CD4-positive, alpha-beta T cell treated with Interleukin-17A for 4 hours (primary cell): ENCODE data around the gene ZNF846.
"Not testable (repeated sequence)": the region's sequence is repeated elsewhere in the genome, so short reads cannot be mapped to it uniquely, and the experiment has no call there.

ENCODE experiments used
- DNase-seq: peaks from one replicate; pipeline ENCODE4 v3.0.0-alpha.2; 2020; ENCODE audit warnings: mixed read lengths

Gene ZNF846

DNA sequence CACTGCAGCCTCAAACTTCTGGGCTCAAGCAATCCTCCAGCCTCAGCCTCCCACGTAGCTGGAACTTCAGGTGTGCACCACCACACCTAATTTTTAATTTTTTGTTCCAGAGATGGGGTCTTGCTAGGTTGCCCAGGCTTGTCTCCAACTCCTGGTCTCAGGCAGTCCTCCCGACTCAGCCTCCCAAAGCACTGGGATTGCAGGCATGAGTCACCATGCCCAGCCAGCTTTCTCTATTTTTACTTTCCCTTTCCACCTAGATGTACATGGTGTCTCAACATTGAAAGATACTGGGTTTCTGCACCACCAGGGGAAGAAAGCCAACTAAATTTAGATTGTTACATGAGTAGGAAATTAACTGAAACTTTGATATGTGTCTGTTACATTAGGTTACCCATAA lies 13.8 kb upstream of the ZNF846 start:
- no peak for DNase-seq

DNA sequence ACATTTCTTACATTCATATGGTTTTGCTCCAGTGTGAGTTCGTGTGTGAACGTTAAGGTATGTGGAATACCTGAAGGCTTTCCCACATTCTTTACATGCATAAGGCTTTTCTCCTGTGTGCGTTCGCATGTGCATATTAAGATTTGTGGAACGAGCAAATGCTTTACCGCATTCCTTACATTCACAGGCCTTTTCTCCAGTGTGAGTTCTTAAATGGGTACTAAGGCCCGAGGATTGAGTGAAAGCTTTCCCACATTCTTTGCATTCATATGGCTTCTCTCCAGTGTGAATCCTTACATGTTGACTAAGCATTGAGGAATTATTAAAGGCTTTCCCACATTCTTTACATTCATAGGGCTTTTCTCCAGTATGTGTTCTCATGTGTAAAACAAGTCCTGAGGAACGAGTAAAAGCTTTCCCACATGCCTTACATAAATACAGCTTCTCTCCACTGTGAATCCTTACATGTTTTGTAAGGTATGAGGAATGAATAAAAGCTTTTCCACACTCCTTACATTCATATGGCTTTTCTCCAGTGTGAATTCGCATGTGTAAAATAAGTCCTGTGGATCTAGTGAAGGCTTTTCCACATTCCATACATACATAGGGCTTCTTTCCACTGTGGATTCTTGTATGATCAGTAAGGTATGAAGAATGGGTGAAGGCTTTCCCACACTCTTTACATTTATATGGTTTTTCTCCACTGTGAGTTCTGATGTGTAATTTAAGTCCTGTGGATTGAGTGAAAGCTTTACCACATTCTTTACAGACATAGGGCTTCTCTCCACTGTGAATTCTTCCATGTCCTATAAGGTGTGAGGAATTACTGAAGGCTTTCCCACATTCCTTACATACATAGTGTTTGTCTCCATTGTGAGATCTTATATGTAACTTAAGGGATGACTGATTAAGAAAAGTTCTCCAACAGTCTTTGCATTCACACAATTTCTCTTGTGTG lies 10.7 kb downstream of the ZNF846 start:
- no peak for DNase-seq

DNA sequence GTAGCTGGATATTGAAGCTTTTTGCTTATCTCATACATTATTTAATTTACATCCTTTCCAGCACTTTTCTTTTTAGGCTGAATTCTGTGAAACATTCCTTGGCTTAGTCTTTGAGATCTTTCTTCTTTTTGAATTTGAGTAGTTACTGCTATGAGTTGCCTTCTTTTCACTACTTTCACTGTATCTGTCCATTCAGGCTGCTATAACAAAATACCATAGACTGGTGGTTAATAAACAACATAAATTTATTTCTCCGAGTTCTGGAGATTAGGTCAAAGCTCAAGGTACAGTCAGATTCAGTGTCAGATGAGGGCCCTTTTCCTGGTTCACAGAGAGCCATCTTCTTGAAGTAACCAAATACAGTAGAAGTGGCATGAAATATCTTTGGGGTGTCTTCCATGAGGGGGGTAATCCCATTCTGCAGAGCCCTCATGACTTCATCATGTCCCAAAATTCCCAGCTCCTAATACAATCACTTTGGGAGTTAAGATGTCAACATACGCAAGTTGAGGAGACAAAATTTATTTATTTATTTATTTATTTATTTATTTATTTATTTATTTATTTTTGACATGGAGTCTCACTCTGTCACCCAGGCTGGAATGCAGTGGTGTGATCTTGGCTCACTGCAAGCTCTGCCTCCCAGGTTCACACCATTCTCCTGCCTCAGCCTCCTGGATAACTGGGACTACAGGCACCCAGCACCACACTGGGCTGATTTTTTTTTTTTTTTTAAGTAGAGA lies 15.7 kb downstream of the ZNF846 start:
- DNase-seq: no peak

DNA sequence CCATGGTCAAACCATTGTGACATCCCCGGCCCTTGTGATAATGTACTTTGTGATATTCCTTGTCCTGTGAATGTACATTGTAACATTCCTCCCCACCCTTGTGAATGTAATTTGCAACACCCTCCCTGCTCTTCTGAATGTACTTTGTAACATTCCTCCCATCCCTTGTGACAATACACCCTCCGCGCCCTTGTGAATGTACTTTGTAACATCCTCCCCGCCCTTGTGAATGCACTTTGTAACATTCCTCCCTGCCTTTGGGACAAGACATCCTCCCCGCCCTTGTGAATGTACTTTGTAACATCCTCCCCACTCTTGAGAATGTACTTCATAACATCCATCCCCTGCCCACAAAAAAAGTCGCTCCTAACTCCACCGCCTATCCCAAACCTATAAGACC lies 17.1 kb downstream of the ZNF846 start:
- no peak for DNase-seq

DNA sequence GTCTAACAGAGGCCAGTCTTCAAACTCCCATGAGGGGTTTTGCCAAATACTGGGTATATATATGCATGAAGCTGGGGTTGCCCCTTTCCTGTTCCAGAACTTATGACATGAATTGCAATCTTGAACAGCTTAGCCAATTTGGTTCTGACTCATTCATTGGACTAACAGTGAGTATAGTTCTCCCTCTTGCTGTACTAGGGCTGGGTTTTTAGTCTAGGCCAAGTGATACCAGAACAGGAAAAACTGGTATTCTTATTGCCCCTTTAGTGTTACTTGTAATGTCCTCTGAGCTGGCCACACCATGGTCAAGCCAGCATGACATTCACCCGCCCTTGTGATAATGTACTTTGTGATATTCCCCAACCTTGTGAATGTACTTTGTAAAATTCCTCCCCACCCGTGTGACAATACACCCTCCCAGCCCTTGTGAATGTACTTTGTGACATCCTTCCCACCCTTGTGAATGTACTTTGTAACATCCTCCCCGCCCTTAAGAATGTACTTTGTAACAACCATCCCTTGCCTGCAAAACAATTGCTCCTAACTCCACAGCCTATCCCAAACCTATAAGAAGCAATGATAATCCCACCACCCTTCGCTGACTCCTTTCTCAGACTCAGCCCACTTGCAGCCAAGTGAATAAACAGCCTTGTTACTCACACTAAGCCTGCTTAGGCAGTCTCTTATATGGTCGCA lies 26.9 kb downstream of the ZNF846 start:
- no peak for DNase-seq

- DNase-seq: no peak
Observed at GRCh38 chr19:9735986-9736385, 32.6 kb downstream of the ZNF846 start.

GRCh38 chr19:9730056-9730455 lies 38.5 kb downstream of the ZNF846 start:
- DNase-seq: not testable (repeated sequence)

DNA sequence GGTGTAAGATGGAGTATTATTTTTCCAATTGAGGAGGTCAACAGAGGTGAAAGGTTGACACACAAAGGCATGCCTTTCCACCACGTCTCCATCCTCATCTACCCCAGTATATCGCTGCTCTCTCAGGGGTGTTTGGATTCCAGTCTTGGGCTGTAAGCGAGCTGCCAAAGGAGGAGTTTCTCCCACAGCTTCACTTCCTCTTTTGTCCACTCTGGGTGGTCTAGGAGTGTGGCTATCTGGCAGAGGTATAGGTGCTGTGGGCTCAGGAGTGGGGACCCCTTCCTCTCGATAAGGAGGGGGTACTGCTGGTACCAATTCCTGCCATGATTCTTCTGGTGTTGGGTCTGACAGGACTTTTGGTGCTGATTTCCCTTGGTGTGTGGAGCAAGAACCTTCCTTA lies 39.4 kb downstream of the ZNF846 start:
- no peak for DNase-seq

GRCh38 chr19:9727644-9728043 lies 40.9 kb downstream of the ZNF846 start:
- DNase-seq: no peak

GRCh38 chr19:9725508-9726201 lies 42.9 kb downstream of the ZNF846 start:
- not testable (repeated sequence) for DNase-seq

- DNase-seq: no peak
Observed at GRCh38 chr19:9724157-9724556, 44.4 kb downstream of the ZNF846 start.

DNA sequence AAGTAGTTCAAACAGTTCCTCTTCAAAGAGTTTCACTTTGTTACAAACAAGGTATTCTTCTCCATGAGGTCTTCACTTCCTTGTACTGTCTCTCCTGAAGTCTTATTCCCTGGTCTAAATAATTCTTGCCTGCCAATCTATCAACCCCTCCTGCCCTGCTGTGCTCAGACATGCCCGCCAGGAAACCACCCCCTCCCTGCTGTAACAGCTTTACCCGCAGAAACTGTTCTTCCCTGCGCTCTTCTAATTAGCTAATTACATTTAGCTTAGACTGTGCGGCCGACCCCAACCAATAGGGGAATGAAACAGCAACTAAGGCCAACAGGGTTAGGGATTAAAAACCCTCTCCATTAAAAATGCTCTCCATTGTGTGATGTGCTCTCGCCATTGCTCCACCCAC lies 46.7 kb downstream of the ZNF846 start:
- DNase-seq: no peak

- no peak for DNase-seq
Observed at GRCh38 chr19:9720541-9720940, 48.0 kb downstream of the ZNF846 start.

DNA sequence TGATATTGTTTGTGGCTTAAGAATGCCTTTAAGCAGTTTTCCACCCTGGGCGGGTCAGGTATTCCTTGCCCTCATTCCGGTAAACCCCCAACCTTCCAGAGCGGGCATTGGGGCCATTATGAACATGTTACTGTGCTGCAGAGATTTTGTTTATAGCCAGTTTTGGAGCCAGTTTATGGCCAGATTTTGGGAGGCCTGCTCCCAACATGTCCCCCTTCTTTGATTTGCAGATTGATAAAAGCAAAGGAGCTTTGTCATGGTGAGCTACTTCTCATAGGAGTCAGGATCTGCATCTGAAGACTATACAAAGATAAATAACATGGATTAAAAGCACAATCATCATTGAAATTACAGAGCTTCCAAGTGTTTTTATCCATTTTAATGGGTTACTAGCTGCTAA lies 56.7 kb downstream of the ZNF846 start:
- no peak for DNase-seq

GRCh38 chr19:9709305-9709704 lies 59.2 kb downstream of the ZNF846 start:
- DNase-seq: no peak

DNA sequence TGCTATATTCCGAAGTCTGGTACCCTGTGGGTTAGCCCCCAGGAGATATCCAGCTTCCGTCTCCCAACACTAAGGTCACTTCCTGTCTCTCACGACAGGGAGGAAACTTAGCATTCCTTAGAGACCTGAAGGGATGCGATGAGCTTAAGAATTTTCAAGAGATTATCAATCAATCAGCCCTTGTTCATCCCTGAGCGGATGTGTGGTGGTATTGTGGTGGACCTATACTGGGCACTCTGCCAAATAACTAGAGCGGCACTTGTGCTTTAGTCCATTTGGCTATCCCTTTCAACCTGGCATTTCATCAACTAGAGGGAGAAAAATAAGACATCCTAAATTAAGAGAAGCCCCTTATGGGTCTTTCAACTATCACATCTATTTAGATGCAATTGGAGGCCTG lies 62.7 kb downstream of the ZNF846 start:
- no peak for DNase-seq

DNA sequence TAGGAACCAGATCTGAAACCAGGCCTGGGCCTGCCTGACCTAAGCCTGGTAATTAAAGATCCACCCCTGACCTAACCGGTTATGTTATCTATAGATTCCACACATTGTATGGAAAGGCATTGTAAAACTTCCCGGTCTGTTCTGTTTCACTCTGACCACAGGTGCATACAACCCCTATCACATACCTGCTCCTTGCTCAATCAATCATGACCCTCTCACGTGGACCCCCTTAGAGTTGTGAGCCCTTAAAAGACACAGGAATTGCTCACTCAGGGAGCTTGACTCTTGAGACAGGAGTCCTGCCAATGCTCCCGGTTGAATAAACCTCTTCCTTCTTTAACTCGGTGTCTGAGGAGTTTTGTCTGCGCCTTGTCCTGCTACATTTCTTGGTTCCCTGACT lies 66.4 kb downstream of the ZNF846 start:
- no peak for DNase-seq
